Spleen (tissue), 11 donors: Measurements from ENCODE around the gene SGO2. TPM values are rescaled to one million over a fixed set of nuclear protein-coding genes. Genes with fewer than 3 reads are reported as not detected.

ENCODE experiments used
- DNase-seq: peaks from one replicate; pipeline ENCODE4 v3.0.0-alpha.2; 2020
- H3K27ac ChIP-seq, 8 donors: fragments of 200-600 bp; sonication (generic) in 7 of 8; 1 replicate in 4 of 8; 2 replicates in 4 of 8; pipeline versions ENCODE4 v1.5.0 to v1.8.0; 2016 to 2021; ENCODE audit warnings: inconsistent platforms in 4 of 8, mild to moderate bottlenecking in 4 of 8, moderate library complexity in 1 of 8
- H3K27me3 ChIP-seq, 7 donors: fragments of 200-600 bp; sonication (generic) in 6 of 7; replicated peaks in 1 of 7; 1 replicate in 4 of 7; 2 replicates in 3 of 7; pipeline versions ENCODE4 v1.5.0 to v1.8.0; 2016 to 2021; ENCODE audit warnings: inconsistent platforms in 3 of 7, mild to moderate bottlenecking in 1 of 7
- H3K36me3 ChIP-seq, 6 donors: fragments of 200-600 bp; sonication (generic) in 5 of 6; 1 replicate in 4 of 6; 2 replicates in 2 of 6; pipeline versions ENCODE4 v1.5.0 to v1.8.0; 2016 to 2021; ENCODE audit warnings: inconsistent platforms in 2 of 6
- H3K4me1 ChIP-seq, 6 donors: fragments of 200-600 bp; sonication (generic) in 5 of 6; 1 replicate in 3 of 6; 2 replicates in 3 of 6; pipeline versions ENCODE4 v1.5.0 to v1.8.0; 2016 to 2021; ENCODE audit warnings: inconsistent platforms in 3 of 6
- H3K4me3 ChIP-seq, 8 donors: fragments of 200-600 bp; sonication (generic) in 7 of 8; 1 replicate in 4 of 8; 2 replicates in 4 of 8; pipeline versions ENCODE4 v1.5.0 to v1.8.0; 2016 to 2021; ENCODE audit warnings: inconsistent platforms in 4 of 8, mild to moderate bottlenecking in 4 of 8, moderate library complexity in 2 of 8
- H3K9me3 ChIP-seq, 8 donors: fragments of 200-600 bp; sonication (generic) in 7 of 8; 1 replicate in 4 of 8; 2 replicates in 4 of 8; pipeline versions ENCODE4 v1.5.0 to v1.8.0; 2016 to 2021; ENCODE audit warnings: inconsistent platforms in 4 of 8
- POLR2A ChIP-seq, 3 donors: fragments of 450-650 bp; IDR thresholded peaks; one replicate each; pipeline ENCODE4 v1.5.1; 2017; ENCODE audit warnings: antibody characterized with exemption in 3 of 3, mild to moderate bottlenecking in 1 of 3
- POLR2AphosphoS5 ChIP-seq, 3 donors: sonication (generic); formaldehyde crosslinking; IDR thresholded peaks; one replicate each; pipeline ENCODE4 v1.5.1; 2017; ENCODE audit warnings: antibody characterized with exemption in 3 of 3
- WGBS, 5 donors: extraction: QIAGEN DNeasy Blood & Tissue Kit in 3 of 5; methylation state at CpG; one replicate each; pipeline versions ENCODE4 v1.1.5 to v1.1.7; 2013 to 2018; 5-methylcytosine and 5-hydroxymethylcytosine counted together
- intact Hi-C: fragments of 100-400 bp; cut with DNase I; formaldehyde crosslinking; loops from one replicate; pipeline ENCODE4 v1.15.0; 2023; ENCODE audit warnings: low total_unique reads
- polyA plus RNA-seq, 3 donors: library from polyadenylated mRNA; stranded (reverse); fragments of 200-250 nt; gene quantifications; one replicate each; pipeline ENCODE4 v1.2.1, GENCODE V29; 2013
- total RNA-seq, 7 donors: library from RNA; depleted of rRNA in 3 of 7; stranded (reverse); fragments of >200 nt in 3 of 7; fragmentation: NEBNext Ultra II Directional in 4 of 7; extraction: Animal tissue kit (Norgen Biotek cat#: 25700) in 4 of 7; gene quantifications; one replicate each; pipeline versions ENCODE4 v1.1.0 to v1.2.1, GENCODE V29; 2016 to 2021
- TF ChIP-seq, protein P1 (sequence below), 11 experiments: fragments of 200-600 bp in 7 of 11; fragments of 450-650 bp in 4 of 11; sonication (generic) in 4 of 11; IDR thresholded peaks in 8 of 11; conservative IDR thresholded peaks in 3 of 11; 1 replicate in 7 of 11; 2 replicates in 4 of 11; pipeline versions ENCODE4 v1.4.0 to v1.8.0; 2016 to 2021; ENCODE audit warnings: antibody characterized with exemption in 11 of 11, inconsistent platforms in 4 of 11, mild to moderate bottlenecking in 1 of 11
- donor health status: healthy with polysubstance abuse.
- donor health status: DM: no; HTN: no; CAD: no; lungs with moderate emphysema.
- donor health status: DM: no; HTN: no; CAD: no.
- donor health status: Bipolar disorder and iron deficiency.
- donor health status: healthy.
- donor health status: DM: no; HTN: no; CAD: no.
- donor health status: DM: yes; HTN: yes; CAD: no.

SGO2 gene
- total and polyA plus RNA-seq, 10 donors, result 0.85 to 9.9 (median 3.9) TPM

DNA sequence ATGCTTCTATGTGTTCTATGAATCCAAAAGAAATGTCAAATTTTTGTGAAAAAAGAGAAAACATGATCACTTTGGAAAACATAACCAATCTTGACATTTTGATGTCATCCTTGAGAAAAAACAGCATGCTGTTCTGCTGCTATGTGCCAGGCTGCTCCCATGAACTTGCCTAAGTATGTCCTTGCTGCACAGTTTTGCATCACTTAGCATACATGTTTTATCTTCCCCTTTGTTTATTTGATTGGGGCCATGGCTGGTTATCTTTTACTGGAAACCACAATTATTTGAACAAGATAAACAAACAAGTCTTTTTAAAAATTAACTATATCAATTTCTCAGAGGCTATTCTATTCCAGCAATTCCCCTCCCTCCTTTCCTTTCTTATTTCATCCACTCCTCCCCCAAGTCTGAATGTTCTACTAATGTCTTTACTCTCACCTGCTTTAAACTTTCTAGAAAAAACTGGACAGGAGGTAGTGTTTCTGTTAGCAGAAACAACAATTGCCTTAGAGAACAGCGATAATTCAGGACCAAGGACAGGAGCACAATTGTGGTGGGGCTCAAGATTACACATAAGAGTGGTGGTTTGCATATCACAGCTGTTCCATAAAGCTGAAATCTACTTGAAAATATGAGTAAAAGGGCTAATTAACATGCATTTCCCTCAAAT is 66.5 kb downstream of the SGO2 start:
- H3K27me3 ChIP-seq, result peaks cover 0 to 3% (median 0%) of the 10 kb centered on the region in 7 donors
- intact Hi-C loops, result no loop called here
- WGBS, 5 donors, result 70 to 89% (median 86%) methylated on average over 1 of the region's 1 CpG
- TF ChIP-seq POLR2AphosphoS5 (IDR thresholded peaks at IDR 0.05) (no peak), POLR2A (IDR thresholded peaks at IDR 0.05) (no peak)
- TF ChIP-seq, protein P1, sequence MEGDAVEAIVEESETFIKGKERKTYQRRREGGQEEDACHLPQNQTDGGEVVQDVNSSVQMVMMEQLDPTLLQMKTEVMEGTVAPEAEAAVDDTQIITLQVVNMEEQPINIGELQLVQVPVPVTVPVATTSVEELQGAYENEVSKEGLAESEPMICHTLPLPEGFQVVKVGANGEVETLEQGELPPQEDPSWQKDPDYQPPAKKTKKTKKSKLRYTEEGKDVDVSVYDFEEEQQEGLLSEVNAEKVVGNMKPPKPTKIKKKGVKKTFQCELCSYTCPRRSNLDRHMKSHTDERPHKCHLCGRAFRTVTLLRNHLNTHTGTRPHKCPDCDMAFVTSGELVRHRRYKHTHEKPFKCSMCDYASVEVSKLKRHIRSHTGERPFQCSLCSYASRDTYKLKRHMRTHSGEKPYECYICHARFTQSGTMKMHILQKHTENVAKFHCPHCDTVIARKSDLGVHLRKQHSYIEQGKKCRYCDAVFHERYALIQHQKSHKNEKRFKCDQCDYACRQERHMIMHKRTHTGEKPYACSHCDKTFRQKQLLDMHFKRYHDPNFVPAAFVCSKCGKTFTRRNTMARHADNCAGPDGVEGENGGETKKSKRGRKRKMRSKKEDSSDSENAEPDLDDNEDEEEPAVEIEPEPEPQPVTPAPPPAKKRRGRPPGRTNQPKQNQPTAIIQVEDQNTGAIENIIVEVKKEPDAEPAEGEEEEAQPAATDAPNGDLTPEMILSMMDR (IDR thresholded peaks at IDR 0.05 in 8 of 11, conservative IDR thresholded peaks at IDR 0.05 in 3 of 11), result no peak
- no peaks in the 10 kb centered on the region for H3K4me1 ChIP-seq
- H3K9me3 ChIP-seq, result no peaks in the 10 kb centered on the region
- H3K4me3 ChIP-seq, result no peak overlapping the region
- DNase-seq, result no peak
- H3K36me3 ChIP-seq, result no peaks in the 10 kb centered on the region
- no peak overlapping the region for H3K27ac ChIP-seq

DNA sequence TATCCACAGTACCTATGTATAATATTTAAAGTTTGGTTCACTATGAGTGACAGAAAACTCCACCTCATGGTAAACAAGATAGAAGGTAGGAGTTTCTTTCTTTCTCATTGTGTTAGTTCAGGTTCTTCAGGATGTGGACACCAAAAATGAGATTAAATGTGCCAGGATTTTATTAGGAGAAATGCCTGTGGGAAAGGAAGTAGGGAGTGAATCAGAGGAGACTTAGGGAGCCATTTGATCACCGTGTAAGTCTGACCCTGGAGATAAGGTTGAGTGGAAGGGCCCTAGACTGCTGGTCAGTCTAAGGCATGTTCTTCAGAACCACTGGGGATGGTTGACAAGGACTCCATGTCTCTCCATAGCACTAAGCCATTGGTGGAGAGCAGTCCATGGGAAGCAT is 67.9 kb downstream of the SGO2 start:
- Histone ChIP-seq H3K27me3 (peaks cover 0 to 3% (median 0%) of the 10 kb centered on the region in 7 donors), H3K27ac (no peak overlapping the region), H3K4me1 (no peaks in the 10 kb centered on the region), H3K4me3 (no peak overlapping the region), H3K36me3 (no peaks in the 10 kb centered on the region), H3K9me3 (no peaks in the 10 kb centered on the region)
- no peak for TF ChIP-seq POLR2AphosphoS5 (IDR thresholded peaks at IDR 0.05)
- TF ChIP-seq POLR2A (IDR thresholded peaks at IDR 0.05), result no peak
- TF ChIP-seq, protein P1 (IDR thresholded peaks at IDR 0.05 in 8 of 11, conservative IDR thresholded peaks at IDR 0.05 in 3 of 11), result no peak
- intact Hi-C loops, result no loop called here
- WGBS, 5 donors, result 54 to 72% (median 62%) methylated on average over 1 of the region's 1 CpG
- no peak for DNase-seq

DNA sequence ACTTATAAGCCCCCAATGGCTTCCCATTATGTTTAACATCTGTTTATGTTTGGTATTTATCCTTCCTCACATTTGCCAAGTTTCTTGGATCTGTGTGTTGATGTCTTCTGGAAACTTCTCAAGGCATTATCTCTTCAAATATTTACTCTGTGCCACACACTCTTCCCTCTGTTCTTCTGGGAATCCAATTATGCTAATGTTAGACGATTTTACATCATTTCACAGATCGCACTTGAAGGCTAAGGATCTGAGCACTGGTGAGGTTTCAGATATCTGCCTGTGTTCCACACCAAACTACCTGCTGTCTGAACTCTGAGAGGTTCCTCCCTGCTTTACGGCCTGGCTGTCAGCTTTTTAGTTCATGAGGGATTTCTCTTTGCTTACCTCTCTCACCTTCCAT is 69.9 kb downstream of the SGO2 start:
- 52 to 86% (median 82%) methylated on average over 2 to 3 of the region's 3 CpGs for WGBS, 5 donors
- TF ChIP-seq POLR2A (IDR thresholded peaks at IDR 0.05), result no peak
- TF ChIP-seq, protein P1 (IDR thresholded peaks at IDR 0.05 in 8 of 11, conservative IDR thresholded peaks at IDR 0.05 in 3 of 11), result no peak
- TF ChIP-seq POLR2AphosphoS5 (IDR thresholded peaks at IDR 0.05), result no peak
- Histone ChIP-seq H3K27ac (no peak overlapping the region), H3K4me3 (no peak overlapping the region), H3K27me3 (peaks cover 0 to 3% (median 0%) of the 10 kb centered on the region in 7 donors), H3K9me3 (no peaks in the 10 kb centered on the region), H3K36me3 (no peaks in the 10 kb centered on the region), H3K4me1 (no peaks in the 10 kb centered on the region)
- DNase-seq, result no peak
- intact Hi-C loops, result no loop called here

DNA sequence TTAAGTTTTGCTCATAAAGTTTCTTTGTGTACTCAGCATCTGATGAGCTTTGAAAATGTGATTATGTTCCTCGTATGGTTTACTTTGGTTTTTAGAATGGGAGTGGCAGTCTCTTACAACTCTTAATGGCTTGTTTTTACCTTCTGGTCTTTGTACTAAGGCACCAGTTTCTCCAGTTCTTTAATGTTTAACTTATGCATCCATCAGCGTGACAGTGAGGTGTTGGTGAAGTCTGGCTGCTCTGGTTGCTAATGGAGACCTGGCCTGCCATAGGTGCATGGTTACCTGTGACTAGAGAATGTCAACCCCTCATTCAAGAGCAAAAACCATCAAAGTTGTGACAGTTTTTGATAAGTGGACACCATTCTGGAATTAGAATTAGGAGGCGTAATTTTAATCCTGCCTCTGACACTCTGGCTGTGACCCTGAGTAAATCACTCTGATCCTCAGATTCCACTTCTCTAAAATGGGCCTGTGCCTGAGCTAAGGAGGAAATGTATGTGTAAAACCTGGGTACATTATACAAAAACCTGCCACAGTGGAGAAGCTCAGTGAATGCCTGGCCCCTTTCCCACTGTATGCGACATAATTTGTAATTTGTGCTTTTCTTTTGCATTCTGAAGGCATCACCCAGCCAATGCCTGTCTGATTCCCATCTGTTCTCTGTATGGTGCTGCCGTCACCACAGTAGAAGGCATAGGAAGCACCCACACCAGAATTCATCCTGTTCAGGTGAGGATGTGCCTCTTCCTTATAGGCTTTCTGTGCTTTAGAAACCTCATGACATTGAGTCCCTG is 71.0 kb downstream of the SGO2 start:
- intact Hi-C loops, result no loop called here
- H3K4me1 ChIP-seq, result no peaks in the 10 kb centered on the region
- peaks cover 0 to 3% (median 0%) of the 10 kb centered on the region in 7 donors for H3K27me3 ChIP-seq
- no peak for DNase-seq
- TF ChIP-seq POLR2AphosphoS5 (IDR thresholded peaks at IDR 0.05) (no peak), POLR2A (IDR thresholded peaks at IDR 0.05) (no peak)
- TF ChIP-seq, protein P1 (IDR thresholded peaks at IDR 0.05 in 8 of 11, conservative IDR thresholded peaks at IDR 0.05 in 3 of 11), result no peak
- no peaks in the 10 kb centered on the region for H3K36me3 ChIP-seq
- H3K27ac ChIP-seq, result no peak overlapping the region
- H3K9me3 ChIP-seq, result no peaks in the 10 kb centered on the region
- 83 to 94% (median 88%) methylated on average over 5 of the region's 5 CpGs for WGBS, 5 donors
- no peak overlapping the region for H3K4me3 ChIP-seq
